NCI-H526 treated with DMSO at 0.1 percent for 48 hours (cell line): Measurements from ENCODE around the gene ARID1B.

Experiments
- DNase-seq: peaks from one replicate; lab custom pipeline; 2025; lab: John Stamatoyannopoulos, UW

The ARID1B gene

DNA sequence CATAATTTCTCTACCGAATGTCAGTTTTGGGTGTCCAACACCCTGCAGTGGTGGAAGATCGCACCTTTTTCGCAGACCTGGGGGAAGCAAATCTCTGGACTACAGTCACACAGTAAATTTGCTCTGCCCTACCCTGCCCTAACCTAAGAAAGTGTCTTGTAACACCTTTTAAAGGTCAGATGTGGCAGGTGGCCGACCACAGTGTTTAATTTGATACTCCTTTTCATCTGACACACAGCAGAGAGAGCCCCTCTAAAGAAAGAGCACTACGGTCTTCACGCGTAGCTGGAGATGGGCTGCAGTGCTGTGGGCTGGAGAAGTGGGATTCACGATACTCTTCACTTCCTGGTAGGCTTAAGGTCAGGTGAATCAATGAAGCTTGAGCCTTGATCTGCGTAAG is 436.2 kb downstream of the ARID1B start:
- DNase-seq = no peak

DNA sequence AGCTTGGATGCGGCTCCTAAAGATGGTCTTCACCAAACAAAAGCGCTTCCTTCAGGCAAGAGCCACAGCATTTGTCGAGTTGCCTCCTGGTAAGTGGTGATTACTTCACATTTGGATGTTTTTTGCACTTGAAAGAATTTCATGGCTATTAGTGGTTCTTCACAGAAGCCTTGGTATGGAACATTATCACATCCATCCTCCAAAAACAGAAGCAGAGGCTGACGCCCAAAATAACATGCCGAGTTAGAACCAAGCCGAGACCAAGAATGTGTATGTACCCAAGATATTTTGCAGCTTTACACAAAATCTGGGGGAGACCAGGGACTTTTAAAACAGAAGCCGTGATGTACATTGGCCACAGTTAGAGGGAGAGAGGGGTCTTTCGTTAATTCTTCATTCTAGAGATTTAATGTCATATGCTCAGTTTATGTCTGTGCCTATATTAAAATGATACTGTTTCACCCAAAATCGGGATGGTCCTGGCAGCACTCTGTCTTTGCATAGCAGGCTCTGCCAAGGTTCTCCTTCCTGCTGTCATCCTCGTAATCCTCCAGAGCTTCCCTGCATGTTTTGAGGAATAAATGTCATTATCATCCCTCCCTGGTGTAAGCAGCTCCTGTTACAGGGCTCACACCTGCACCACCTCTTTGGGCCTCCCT is 436.9 kb downstream of the ARID1B start:
- no peak for DNase-seq

DNA sequence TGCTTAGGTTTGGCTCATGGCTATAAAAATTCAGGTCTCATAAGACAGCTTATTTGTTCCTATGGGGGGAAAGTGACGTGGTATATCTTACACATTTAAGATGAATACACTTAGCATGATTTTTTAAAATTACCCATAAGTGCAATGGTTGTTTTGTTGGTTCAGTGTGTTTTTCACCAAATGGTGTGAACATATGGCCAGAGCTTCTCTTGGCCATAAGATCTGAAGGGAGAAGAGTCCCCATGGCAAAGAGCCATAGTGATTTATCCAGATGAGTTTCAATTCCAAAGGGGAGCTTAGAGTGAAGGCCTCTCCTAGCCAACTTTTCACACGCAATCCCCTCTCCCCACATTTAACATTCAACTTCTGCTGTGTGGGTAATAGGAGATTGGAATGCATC is 438.5 kb downstream of the ARID1B start:
- DNase-seq = no peak

DNA sequence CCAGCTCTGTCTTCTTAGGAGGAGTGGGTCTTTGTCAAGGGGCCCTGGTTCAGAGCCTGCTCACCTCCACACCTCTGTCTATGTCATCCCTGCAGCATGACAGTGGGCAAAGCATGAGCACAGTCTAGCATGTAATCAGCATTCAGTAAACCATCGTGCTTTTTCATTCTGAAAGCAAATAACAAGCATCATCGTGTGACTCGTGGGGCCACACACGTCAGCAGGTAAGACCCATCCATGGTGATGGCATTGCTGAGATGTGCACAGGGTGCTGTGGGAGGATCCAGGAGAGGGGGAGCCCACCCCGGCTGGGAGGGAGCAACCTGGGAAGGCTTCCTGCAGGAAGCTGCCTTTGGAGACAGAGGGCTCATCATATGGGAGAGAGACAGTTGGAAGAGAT is 439.4 kb downstream of the ARID1B start:
- no peak for DNase-seq

DNA sequence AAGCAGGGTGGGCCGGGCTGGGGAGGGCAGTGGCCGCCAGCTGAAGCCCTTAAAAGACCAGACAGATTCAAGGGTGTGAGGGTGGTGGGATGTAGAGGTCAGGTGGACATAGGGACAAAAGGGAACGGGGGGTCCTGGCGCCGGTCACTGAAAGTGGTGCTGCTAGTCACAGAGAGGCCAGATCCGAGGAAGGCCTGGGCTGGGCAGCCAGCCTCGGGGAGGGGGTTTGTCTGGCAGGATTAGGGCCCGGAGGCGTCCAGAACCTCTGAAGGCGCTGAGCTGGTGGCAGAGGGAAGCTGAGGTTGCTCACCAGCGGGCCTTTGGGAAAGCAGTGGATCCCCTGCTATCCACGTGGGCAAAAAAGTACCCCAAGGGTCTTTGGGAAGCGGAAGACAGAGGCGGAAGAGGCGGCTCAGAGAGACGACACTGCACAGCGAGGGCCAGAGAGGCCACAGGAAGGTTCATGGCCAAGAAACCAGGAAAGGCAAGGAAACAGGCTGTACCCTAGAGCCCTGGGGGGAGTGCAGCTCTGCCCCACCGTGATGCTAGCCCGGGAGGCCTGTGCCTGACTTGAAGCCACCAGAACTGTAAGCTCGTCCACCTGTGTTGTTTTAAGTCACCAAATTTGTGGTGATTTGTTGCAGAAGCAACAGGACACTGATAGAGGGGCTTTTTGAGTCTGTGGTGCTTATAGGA is 440.2 kb downstream of the ARID1B start:
- no peak for DNase-seq

DNA sequence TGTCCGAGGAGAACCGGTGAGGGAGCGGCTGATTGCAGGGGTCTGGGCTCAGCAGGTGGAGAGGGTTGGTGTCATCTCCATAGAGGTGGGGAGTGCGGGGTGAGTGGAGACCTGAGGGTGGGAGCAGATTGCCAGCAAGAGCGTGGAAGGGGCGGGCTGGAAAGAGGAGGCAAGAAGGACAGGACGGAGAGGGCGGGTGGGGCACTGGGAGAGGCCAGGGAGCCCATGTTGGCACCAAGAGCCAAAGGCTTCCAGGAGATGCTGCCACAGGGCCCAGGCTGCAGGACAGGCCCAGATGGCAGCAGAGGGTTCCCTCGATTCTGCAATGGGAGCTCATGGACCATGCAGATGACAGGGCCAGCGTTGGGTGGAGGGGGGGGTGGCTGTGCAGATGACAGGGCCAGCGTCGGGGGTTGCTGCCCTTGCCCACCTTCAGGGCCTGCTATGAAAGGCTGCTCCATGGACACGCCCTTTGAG is 440.8 kb downstream of the ARID1B start:
- no peak for DNase-seq

DNA sequence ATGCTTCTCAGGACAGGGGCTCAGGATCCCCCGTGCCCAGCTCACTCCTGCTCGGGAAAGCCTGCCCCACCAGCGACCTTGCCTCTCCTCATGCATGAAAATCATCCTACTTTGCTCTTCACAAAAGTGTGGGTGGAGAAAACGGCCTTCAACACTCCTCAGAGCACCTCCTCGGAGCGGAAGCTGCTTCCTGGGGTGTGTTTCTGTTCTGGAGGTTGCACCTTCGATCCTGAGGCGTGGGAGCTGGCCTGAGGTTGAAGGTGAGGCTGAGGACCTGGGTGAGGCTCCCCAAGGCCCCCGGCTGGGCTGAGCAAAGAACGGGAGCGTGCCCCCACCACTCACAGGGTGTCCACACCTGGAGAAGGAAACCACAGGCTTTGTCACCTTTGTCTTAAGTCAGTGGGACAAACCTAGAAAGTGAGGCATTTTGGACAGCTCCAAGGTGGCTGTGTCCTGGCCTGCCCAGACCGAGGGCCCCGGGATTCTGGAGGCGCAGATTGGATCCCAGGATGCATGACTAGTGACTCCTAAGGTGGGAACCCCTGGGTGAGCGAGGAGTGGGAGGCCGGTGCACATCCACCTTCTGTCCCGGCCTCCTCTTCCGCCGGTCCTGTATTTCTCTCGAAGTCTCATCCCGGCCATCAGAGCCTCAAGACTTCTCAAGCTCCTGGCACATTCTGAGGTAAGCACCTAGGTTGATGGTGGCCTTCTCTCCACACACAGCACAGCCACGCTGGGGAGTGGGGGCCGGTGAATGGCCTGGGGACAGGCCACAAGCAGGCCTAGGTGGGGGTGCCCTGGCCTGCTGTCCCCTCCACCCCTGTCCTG is 441.4 kb downstream of the ARID1B start:
- DNase-seq = no peak

DNA sequence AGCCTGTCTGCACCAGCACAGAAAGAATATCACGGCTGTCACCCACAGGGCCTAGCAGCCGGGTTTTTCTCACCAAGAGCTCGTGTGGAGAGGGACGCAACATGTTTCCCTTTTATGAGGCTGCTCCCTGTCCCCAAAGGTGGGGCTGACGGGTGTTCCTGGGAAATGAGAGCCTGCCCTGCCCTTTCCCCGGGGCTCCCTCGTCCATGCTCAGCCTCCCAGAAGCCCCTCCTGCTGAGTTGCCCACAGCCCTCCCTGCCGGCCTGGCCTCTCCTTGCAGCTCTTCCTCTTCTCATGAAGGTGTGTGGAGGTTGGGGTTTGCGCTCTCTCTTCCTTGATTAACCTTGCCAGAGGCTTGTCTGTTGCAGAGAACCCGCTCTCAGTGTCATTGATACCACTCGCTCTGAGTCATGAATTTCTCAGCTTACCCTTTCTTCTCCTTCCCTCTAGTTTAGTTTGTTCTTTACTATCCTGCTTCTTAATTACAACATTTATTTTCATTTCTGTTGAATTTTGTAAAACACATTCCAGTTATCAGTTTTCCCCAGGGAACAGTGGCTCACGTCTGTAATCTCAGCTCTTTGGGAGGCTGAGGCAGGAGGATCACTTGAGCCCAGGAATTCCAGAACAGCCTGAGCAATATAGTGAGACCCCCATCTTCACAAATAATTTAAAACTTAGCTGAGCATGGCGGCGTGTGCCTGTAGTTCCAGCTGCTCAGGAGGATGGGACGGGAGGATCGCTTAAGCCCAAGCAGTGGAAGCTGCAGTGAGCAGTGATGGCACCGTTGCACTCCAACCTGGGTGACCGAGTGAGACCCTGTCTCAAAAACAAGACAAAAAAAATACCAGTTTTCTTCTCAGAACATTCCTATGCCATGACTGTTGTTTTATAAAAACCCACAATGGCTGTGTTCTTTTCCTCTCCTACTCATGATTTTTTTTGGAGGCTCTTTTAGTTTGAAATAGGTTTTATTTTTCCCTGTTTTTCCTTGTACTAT is 442.3 kb downstream of the ARID1B start:
- no peak for DNase-seq

DNA sequence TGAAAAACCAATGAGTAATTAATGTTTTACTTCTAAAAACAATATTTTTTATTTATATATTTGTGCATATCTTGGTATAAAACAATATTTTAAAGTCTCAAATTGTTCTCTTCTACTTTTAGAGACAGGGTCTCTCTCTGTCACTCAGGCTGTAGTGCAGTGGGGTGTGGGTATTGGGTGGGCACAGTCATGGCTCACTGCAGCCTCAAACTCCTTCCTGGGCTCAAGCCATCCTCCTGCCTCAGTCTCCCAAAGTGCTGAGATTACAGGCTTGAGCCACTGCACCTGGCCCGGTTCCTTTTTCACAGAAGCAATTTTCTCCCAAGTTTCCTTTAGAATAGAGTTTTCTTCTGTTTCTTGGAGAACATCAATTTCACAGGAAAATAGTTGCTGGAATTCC is 443.3 kb downstream of the ARID1B start:
- DNase-seq = no peak

DNA sequence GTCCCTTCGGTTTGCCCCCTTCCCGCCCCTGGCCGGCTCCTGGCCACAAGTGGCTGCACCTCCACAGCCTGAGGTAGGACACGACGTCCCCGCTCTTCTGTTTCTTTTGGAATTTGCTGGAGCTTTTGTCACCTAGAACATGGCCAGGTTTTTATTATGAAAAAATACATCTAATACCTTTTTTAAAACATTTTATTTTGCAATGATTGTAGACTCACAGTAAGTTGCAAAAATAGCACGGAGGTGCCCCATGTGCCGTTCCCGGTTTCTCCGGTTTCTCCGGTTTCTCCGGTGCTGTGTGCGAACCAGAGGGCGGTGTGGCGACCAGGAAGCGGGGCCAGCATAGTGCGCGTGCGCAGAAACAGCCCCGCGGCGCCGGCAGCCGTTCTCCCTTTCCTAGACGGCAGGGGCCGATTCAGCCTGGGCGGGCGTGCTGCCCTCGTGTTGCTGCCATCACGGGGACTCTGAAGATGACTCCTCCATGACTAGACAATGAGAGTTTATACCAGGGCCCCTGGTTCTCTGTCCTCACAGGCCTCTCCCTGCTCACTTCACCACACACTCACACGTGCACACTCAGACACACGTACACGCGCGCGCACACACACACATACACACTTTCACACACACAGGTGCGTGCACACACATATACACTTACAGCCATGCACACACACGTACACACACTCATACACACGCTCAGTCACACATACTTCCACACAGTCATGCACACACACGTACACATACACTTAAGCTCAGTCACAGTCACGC is 444.1 kb downstream of the ARID1B start:
- DNase-seq = peak; percentile 72

DNA sequence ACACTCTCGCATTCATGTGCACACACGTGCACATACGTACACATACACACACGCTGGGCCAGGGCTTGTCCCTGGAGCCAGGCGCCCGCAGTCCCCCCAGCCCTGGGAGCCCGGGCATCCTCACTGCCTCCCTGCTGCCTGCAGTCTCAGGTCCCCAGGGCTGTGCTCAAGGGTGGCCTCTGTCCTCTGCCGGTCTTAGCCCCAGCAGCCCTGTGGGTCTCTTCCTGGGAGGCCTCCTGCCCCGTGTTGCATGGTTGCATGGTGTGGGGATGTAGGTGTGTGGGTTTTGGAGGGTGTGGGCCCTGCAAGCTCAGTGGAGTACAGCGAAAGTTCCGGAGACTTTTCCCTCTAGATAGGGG is 444.6 kb downstream of the ARID1B start:
- DNase-seq = no peak

DNA sequence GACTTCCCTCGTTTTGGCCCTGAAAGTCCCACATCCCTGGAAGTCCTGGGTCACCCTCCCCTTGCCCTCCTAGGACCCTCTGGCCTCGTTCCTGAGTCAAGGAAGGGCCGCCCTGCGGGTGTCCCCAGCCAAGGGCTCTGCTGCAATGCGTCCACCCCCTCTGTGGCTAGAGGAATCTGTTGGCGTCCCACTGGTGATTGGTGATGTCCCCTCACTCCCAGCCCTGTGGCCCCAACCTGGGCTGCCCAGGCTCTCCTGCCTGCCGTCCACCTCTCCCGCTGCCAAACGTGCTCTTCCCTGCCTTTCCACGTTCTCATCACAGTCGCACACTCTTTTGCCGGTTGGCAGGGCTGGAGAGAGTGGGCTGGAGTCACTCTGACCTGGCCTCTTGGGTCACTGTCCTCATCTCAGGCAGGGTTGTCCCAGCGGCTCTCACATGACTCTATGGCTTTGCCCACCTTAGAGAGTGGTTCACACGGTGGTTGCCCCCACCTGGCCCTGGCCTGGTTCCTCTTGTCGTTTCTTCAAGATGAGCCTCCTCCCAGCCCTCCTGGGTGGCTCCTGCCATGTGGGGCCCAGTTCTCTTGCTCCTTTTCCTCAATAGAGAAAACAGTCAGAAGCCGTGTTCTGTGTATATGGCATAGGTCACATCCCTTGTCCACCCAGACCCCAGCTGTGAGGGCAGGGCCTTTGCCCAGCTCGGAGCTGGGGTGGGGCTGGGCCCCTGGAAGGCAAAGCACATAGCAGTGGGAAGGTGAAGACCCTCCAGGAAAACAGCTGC is 445.2 kb downstream of the ARID1B start:
- no peak for DNase-seq

DNA sequence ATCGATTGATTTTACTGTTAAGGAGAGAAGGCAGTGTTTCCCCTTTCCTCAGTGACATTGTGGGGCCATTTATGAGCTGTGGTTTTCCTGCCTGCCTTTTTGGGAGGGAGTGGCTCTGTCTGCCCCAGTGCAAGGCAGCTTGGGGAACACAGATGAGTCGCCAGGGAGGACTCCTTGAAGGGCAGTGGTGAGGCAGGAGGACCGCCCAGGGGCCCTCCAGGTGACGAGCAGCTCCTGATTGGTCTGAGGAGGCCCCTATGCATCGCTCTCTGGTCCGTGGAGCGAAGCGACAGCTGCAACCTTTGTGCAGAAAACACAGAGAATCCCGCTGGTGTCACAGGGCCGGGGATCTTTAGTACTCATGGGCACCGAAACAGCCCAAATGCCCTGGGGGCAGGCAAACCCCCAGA is 445.8 kb downstream of the ARID1B start:
- DNase-seq = no peak

DNA sequence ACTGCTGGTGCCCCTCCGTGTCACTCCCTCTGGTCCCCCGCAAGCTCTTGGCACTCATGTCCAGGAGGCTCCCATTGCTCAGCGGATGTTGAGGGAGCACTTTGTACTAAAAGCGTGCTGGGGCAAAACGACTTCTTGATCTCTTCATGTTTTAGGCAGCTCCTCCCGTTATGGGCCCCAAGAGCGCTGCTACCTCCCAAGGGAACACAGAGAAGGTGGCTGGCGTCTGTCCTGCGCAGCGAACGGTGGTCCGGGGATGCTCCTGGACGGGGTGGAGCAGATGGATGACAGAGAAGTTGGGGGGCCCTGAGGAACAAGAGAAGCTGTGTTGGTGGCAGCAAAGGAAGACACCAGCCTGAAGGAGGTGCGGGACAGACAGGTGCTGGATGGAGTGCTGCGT is 446.3 kb downstream of the ARID1B start:
- DNase-seq = no peak

DNA sequence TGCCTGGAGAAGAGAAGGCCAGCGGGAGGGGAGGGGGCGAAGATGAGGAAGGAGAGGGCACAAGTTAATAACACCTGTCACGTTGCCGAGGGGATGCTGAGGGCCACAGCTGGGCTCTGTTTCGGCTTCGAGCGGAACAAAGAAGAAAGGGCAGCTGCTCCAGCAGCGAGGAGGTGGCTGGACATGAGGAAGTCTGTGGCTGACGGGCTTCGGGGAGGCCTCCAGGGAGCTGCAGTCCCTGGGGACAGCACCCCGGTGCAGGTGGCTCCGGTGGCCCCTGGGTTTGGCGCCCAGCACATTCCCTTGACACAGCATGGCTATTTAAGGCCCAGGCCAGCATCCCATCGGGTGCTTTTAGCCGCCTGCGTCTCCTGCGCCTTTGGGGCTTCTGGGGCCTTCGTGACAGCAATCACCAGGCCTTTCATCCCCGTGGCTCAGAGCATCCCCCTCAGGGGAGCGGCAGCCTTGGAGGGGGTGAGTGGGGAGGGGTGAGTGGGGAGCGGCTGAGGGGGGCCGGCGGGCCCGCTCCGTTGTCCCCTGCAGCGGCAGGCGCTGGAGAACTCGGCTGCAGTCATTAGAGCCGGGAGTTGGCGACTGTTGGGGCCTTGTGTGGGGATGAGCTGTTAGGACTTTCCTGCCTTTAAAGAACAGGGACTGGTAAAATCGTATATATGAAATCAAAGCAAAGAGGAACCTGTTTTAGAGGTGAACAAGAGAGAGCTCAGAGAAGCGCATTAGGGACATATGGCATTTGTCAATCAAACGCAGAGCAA is 447.2 kb downstream of the ARID1B start:
- DNase-seq = no peak

DNA sequence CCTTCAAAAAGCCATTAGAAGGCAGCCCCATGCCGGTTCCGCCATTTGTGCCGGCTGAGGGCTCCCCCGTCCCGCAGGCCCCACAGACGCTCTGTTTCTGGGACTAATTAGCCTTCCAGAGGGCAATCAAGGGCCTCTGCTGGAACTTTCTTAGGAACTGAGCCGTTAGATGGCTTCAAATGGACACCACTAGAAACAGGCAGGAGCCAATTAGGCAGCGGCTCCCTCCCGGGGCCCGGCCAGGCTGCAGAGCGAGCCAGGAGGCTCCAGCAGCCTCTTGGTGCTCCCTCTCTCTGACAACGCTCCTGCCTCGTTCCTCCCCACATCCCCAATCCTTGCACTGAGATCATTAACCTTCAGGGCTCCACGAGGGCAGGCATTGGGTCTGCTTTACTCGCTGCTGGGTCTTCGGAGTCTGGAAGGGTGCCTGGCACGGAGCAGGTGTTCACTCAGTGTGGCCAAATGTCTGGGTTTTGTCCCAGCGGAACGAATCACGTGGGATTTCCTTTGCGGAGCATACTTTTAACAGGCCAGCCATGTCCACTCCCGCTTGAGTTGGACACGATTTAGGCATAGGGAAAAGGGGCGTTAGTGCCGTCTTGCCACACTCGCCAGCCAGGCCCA is 447.9 kb downstream of the ARID1B start:
- no peak for DNase-seq

DNA sequence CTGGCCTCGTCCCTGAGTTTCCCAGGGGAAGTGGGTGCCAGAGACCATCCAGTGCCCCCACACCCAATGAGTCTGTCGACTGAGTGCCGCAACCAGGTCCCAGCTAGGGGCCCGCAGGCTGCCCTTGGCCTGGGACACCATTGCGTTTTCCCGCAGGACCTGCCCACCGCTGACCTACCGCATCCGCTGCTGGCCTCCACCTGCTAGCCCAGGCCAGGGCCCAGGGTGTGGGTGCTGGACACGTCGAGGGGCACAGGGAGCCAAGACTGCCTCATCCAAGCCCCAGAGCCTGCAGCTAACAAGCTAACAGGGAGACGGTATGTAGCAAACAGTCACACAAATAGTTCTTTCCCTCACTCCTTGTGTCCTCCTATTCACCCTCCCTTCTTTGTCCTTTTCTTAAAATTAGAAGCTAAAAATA is 448.4 kb downstream of the ARID1B start:
- DNase-seq = no peak

DNA sequence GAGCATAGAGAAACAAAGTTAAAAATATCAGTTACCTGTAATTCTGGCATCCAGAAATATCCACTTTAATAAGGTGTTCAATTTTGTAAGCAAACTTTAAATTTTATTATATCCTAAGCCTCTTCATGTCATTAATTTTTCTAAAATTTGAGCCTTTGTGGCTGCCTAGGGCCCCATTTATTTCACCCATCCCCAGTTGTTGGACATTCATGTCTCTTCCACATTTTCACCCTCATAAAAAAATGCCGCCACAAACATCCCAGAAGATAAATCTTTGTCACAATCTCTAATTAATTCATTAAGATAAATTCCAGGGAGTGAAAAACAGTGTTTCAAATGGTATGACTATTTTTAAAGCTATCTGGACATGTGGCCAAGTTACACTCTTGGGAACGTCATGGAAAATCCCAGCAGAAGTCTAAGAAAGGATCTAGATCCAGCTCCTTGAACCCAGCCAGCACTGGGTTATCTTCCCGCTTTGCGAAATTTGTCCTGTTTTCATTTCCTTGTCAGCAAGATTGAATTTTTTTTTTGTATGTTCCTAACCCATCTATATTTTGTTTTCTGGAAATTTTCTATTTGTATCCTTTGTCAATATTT is 448.9 kb downstream of the ARID1B start:
- no peak for DNase-seq

DNA sequence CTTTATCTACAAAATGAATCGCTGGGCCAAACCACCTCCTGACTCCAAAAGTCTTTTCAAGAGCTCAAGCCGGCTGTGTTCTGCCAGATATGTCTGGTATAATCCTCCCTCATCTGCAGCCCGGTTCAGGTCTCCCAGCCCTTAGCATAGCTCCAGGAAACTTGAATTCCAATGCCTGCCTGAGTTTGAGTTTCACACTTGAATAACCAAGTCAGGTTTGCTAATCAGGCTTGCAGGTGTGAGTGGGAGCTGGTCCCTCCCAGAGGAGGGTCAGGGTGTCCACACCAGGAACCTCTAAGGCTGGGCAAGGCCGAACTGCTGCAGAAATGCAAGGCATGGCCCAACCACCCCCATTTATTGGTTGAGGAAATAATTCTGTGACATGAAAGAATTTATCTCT is 449.6 kb downstream of the ARID1B start:
- DNase-seq = no peak
